Measurements from ENCODE around the gene MAGI2.

DNA sequence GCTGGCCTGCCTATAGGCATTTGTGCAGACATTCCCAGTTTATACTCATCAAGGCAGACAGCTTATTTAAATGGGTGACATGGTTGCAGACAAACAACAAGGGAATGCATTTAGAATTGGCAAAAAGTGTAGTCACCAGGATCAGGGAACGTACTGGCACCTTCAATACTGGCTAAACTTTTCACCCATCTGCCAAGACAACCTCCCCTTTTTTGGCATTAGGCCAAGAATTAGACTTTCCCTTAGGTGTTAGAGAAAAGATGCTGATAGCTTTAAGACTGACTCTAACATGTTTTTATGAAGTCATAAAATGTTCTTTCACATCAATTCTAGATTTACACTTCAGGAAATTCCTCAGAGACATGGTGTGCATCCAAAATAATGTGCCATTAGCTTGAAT is 1289.0 kb downstream of the MAGI2 start:
- TF ChIP-seq, protein P1, sequence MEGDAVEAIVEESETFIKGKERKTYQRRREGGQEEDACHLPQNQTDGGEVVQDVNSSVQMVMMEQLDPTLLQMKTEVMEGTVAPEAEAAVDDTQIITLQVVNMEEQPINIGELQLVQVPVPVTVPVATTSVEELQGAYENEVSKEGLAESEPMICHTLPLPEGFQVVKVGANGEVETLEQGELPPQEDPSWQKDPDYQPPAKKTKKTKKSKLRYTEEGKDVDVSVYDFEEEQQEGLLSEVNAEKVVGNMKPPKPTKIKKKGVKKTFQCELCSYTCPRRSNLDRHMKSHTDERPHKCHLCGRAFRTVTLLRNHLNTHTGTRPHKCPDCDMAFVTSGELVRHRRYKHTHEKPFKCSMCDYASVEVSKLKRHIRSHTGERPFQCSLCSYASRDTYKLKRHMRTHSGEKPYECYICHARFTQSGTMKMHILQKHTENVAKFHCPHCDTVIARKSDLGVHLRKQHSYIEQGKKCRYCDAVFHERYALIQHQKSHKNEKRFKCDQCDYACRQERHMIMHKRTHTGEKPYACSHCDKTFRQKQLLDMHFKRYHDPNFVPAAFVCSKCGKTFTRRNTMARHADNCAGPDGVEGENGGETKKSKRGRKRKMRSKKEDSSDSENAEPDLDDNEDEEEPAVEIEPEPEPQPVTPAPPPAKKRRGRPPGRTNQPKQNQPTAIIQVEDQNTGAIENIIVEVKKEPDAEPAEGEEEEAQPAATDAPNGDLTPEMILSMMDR (conservative IDR thresholded peaks at IDR 0.05 in 1 of 2, IDR thresholded peaks at IDR 0.05 in 1 of 2; ENCODE audit: extremely low read depth in 1 of 2, insufficient read depth in 1 of 2, low read depth in 1 of 2, low read length in 2 of 2) = no peak
- no peak for TF ChIP-seq EZH2 (IDR thresholded peaks at IDR 0.05; ENCODE audit: borderline replicate concordance, low read length)
